ENCODE measurements around the gene LIN7A. TPM values are rescaled to one million over a fixed set of nuclear protein-coding genes. Genes with fewer than 3 reads are reported as not detected.
"Not testable (repeated sequence)": the region's sequence is repeated elsewhere in the genome, so short reads cannot be mapped to it uniquely, and the experiment has no call there.

Gene LIN7A
- total RNA-seq, 1 experiment from 2014 or later, result 20.9 TPM

GRCh38 chr12:80935111-80935510 lies 2.6 kb downstream of the LIN7A start:
- in situ Hi-C loops (cut with HindIII; ENCODE audit: low pct_unique_long_range_greater_than_20kb, low sequenced_read_pairs), result no loop called here
- DNase-seq (ENCODE audit: low read depth), result no peak

- in situ Hi-C loops (cut with HindIII; ENCODE audit: low pct_unique_long_range_greater_than_20kb, low sequenced_read_pairs), result no loop called here
- no peak for DNase-seq (ENCODE audit: low read depth)
These were observed 11.8 kb downstream of the LIN7A start for GRCh38 chr12:80925983-80926382.

DNA sequence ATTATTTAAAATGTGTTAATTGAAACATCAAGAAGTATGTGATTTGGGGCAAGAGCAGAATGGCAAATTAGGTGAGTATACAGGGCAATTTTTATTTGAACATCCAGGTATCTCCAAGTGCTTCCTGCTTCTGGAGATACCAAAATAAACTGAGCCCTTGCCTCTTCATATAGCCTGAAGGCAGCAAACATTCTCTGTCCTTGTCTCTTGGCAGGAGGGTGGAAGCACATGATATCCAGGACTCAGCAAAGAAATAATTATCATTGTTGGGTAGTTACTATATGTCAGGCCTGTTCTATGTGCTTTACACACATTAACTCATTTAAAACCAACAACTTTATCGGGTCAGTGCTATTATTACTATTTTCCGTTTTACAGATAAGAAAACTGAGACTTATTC lies 12.5 kb downstream of the LIN7A start:
- in situ Hi-C loops (cut with HindIII; ENCODE audit: low pct_unique_long_range_greater_than_20kb, low sequenced_read_pairs), result no loop called here
- no peak for DNase-seq (ENCODE audit: low read depth)

DNA sequence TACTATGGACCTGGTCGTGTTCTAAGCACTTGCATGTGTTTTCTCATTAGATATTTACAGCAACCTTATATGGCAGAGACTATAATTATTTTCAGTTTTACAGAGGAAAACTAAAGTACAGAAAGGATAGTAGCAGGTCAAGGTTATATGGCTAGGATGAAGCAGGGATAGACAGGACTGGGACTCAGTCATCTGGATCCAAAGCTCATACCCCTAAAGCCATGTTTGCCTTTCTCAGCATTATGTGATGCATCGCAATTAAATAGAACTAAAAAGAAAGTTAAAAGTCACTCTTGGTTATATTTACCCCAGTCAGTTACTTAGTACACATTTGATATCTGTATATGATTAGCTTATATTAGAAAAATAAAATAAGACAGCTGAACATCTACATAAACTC lies 13.3 kb downstream of the LIN7A start:
- in situ Hi-C loops (cut with HindIII; ENCODE audit: low pct_unique_long_range_greater_than_20kb, low sequenced_read_pairs), result no loop called here
- no peak for DNase-seq (ENCODE audit: low read depth)

DNA sequence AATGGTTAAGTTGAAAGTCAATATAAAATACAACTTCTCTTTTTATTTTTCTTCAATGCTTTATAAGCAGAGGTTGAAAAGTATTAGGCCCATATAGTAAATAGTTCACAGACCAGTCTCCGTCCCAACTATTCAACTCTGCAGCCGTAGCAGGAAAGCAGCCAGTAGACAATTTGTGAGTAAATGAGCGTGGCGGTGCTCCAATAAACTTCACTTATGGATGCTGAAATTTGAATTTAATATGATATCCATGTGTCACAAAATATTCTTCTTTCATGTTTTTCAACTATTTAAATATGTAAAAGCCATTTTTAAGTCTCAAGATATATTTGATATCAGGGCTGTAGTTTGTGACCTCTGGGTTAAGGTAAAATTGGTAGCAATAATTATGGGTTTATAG lies 17.7 kb downstream of the LIN7A start:
- in situ Hi-C loops (cut with HindIII; ENCODE audit: low pct_unique_long_range_greater_than_20kb, low sequenced_read_pairs), result no loop called here
- no peak for DNase-seq (ENCODE audit: low read depth)

- in situ Hi-C loops (cut with HindIII; ENCODE audit: low pct_unique_long_range_greater_than_20kb, low sequenced_read_pairs), result no loop called here
- no peak for DNase-seq (ENCODE audit: low read depth)
These were observed 20.1 kb downstream of the LIN7A start for GRCh38 chr12:80917651-80918050.

- DNase-seq (ENCODE audit: low read depth), result no peak
- in situ Hi-C loops (cut with HindIII; ENCODE audit: low pct_unique_long_range_greater_than_20kb, low sequenced_read_pairs), result no loop called here
These were observed 24.6 kb downstream of the LIN7A start for GRCh38 chr12:80912901-80913770.

GRCh38 chr12:80909370-80909769 lies 28.4 kb downstream of the LIN7A start:
- DNase-seq (ENCODE audit: low read depth), result no peak
- in situ Hi-C loops (cut with HindIII; ENCODE audit: low pct_unique_long_range_greater_than_20kb, low sequenced_read_pairs), result no loop called here

GRCh38 chr12:80902711-80903110 lies 35.0 kb downstream of the LIN7A start:
- no peak for DNase-seq (ENCODE audit: low read depth)
- in situ Hi-C loops (cut with HindIII; ENCODE audit: low pct_unique_long_range_greater_than_20kb, low sequenced_read_pairs), result no loop called here

GRCh38 chr12:80901661-80902060 lies 36.1 kb downstream of the LIN7A start:
- DNase-seq (ENCODE audit: low read depth), result no peak
- in situ Hi-C loops (cut with HindIII; ENCODE audit: low pct_unique_long_range_greater_than_20kb, low sequenced_read_pairs), result no loop called here

DNA sequence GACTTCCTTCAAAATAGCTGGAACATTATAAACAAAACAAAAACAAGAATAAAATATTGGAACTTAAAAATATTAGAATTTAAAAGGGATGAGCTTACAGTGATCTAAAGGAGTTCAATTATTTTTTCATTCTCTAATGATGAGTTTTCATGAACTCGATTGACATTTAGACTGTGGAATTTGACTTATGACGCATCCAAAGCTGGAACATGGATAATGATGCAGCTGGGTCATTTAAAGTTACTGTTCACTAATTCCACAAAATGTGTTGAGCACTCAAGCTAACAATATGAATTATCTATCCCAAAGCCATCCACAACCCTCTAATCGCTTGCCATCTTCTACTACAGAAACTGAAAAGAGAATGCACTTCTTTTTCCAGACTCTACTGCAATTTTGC lies 42.5 kb downstream of the LIN7A start:
- no peak for DNase-seq (ENCODE audit: low read depth)
- in situ Hi-C loops (cut with HindIII; ENCODE audit: low pct_unique_long_range_greater_than_20kb, low sequenced_read_pairs), result no loop called here

DNA sequence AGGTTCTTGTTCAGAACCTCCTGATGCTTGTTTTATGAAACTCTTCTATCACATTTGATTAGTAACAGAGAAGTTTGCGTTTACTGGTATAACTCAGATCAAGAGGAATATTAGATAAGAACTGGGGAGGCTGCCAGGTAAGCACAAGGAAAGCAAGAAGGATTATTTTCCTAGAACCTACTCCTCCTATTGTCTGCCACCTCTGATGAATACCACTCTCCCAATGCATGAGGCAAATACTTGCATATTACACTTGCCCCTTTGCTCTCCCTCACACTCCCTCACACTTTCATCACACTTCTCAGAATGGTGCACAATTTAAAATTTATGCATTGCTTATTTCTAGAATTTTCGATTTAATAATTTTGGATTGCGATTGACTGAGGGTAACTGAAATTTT lies 43.6 kb downstream of the LIN7A start:
- in situ Hi-C loops (cut with HindIII; ENCODE audit: low pct_unique_long_range_greater_than_20kb, low sequenced_read_pairs), result no loop called here
- no peak for DNase-seq (ENCODE audit: low read depth)

DNA sequence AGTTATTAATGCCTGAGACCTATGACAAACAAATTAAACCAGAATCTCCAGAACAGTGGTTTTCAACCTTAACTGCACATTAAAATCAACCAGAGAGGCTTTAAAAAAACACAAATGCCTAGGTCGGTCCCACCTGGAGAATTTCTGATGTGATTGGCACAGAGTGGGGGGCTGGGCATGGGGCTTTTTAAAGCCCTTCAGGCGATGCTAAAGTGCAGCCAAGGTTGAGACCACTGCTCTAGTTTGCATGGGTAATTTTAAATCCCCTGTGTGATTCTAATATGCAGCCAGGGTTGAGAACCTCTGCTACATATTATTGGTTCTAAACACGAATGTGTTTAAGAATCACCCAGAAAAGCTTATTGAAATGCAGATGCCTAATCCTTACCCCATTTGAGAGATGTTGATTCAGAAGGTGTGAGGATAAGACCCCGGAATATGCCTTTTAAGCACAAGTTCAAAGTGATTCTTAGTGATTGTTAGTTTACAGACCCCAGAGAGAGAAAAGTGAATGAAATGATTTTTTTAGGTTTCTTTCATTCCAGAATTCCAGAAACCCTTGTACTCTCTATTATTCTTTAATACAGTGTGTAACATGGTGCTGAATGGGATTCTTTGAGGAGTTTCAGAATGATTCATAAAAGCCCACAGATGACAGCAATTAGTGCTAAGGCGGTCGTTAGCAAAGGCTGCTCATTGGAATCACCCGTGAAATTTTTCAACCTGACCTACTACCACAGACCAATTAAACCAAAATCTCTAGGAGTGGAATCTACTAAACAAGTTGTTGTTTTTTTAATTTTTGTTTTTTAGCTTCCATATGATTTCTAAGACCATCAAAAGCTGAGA lies 44.9 kb downstream of the LIN7A start:
- in situ Hi-C loops (cut with HindIII; ENCODE audit: low pct_unique_long_range_greater_than_20kb, low sequenced_read_pairs), result no loop called here
- DNase-seq (ENCODE audit: low read depth), result no peak

DNA sequence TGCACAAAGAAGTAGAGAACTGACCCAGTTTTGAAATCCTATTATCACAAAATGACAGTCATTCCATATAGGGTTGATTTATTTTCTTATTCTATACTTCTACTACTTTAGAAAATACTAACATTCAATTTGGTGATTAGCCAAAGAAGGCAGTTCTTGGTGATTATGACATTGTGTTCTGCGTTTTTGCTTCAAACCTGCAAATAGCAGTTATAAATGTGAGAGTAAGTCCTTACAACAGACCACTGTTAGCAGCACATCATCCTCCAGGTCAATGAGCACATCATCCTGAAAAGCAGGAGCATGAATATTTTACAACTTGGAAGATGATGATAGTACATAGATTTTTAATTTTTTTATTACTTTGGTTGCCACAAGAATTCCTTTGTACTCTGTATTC lies 53.1 kb downstream of the LIN7A start:
- in situ Hi-C loops (cut with HindIII; ENCODE audit: low pct_unique_long_range_greater_than_20kb, low sequenced_read_pairs), result no loop called here
- no peak for DNase-seq (ENCODE audit: low read depth)

GRCh38 chr12:80881106-80881505 lies 56.6 kb downstream of the LIN7A start:
- no peak for DNase-seq (ENCODE audit: low read depth)
- in situ Hi-C loops (cut with HindIII; ENCODE audit: low pct_unique_long_range_greater_than_20kb, low sequenced_read_pairs), result no loop called here

- in situ Hi-C loops (cut with HindIII; ENCODE audit: low pct_unique_long_range_greater_than_20kb, low sequenced_read_pairs), result not testable (repeated sequence)
These were observed 59.3 kb downstream of the LIN7A start for GRCh38 chr12:80878452-80878851.

GRCh38 chr12:80877721-80878265 lies 59.9 kb downstream of the LIN7A start:
- in situ Hi-C loops (cut with HindIII; ENCODE audit: low pct_unique_long_range_greater_than_20kb, low sequenced_read_pairs), result no loop called here
- DNase-seq (ENCODE audit: low read depth), result no peak

More at GRCh38 chr12:80878452-80878851, 59.3 kb downstream of the LIN7A start:
- DNase-seq (ENCODE audit: low read depth), result not testable (repeated sequence)

DNA sequence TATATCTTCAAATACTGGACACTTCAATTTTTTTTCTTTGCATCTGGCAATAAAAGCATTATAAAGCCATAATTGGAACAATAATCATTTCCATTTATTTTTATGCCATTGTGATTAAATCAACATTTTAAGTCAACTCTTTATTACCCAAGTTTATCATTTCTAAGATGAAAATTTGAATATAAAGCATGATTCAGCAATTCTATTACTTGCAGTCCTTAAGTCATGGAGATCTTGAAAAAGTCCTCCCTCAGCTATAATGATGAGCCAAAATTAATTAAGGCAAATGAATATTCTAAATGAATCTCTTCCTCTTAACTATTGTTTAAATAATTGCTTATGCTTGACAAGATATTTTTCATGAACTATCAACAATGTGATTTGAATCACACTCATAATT lies 65.7 kb downstream of the LIN7A start:
- no peak for DNase-seq (ENCODE audit: low read depth)
- in situ Hi-C loops (cut with HindIII; ENCODE audit: low pct_unique_long_range_greater_than_20kb, low sequenced_read_pairs), result no loop called here

- DNase-seq (ENCODE audit: low read depth), result no peak
These were observed 68.5 kb downstream of the LIN7A start for GRCh38 chr12:80869264-80869663.

More at GRCh38 chr12:80869264-80869663, 68.5 kb downstream of the LIN7A start:
- in situ Hi-C loops (cut with HindIII; ENCODE audit: low pct_unique_long_range_greater_than_20kb, low sequenced_read_pairs), result no loop called here
